HG03025 (cell line): ENCODE data around the gene DMC1.
"Not testable (repeated sequence)": the region's sequence is repeated elsewhere in the genome, so short reads cannot be mapped to it uniquely, and the experiment has no call there.

Experiments used
- ATAC-seq: cut with Tn5 transposase; IDR thresholded peaks from one replicate; pipeline ENCODE4 v1.9.1; 2021; ENCODE audit warnings: mild to moderate bottlenecking, moderate library complexity; ENCODE audit not compliant: unreplicated experiment, low FRiP score

Gene DMC1

GRCh38 chr22:38477585-38477984 lies 92.4 kb downstream of the DMC1 start:
- no peak for ATAC-seq

DNA sequence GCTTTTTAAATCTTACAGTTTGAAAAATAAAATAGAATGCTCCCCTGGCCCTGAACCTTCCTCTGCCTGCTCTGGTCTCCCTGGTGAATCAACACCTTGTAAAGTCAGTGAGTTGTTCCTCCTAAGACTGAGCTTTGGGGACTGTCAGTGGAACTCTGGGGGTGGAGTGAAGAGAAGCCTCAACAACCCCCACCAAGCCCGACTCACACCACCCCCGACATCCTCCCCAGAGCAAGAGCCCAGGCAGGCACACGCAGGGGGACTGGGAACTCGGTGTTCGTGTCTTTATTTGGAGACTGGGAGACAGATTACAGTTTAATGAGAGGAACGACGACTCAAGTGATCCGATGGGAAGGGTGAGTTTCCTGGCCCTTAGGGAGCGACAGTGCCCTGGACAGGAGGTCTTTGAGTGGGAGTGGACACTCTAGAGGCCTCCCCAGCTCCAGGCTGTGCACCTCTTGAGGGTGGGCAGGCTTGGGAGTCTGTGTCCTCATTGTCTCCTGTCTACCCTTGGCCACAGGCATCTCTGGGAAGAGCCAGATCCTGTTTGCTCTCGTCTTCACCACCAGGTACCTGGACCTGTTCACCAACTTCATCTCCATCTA lies 95.9 kb downstream of the DMC1 start:
- no peak for ATAC-seq

DNA sequence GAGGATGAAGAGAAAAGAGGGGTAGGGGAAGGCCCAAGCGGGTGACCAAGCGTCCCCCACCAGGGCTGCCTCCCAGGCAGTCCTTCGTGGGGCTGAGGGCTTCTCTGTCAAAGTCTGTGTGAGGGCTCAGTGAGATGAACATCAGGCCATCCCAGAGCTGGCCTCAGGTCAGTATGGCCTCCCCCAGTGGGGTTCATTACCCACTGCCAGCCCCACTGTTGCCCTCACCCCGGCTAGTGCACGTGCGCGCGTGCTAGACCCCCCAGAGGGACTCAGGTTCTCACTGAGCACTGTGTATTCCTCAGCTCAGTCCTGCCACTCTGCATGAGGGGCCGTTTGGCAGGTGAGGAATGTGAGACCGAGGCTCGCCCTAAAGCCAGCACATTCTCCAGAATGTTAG lies 98.7 kb downstream of the DMC1 start:
- no peak for ATAC-seq

DNA sequence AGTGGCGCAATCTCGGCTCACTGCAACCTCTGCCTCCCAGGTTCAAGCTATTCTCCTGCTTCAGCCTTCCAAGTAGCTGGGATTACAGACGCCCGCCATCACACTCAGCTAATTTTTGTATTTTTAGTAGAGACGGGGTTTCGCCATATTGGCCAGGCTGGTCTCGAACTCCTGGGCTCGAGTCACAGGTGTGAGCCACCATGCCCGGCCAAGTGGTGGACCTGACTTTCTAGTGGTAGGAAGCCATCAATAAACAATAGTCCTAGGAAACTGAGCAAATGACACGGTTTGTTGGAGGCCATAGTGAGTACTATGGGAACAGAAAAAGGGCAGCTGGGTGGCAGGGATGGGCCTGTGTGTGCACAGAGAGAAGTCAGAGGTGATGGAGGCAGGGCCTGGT lies 99.8 kb downstream of the DMC1 start:
- not testable (repeated sequence) for ATAC-seq

- no peak for ATAC-seq
Observed at GRCh38 chr22:38469306-38469781, 100.6 kb downstream of the DMC1 start.
